DOHH2 (cell line): ENCODE data around the gene VSIG2.

Source experiments
- H3F3A ChIP-seq: fragments of 200-600 bp; sonication (generic), shearing (Covaris generic); 2 replicates; pipeline ENCODE4 v1.6.0; 2016; ENCODE audit warnings: antibody characterized with exemption, mild to moderate bottlenecking; ENCODE audit not compliant: control insufficient read depth, insufficient read depth
- H3K27ac ChIP-seq: fragments of 200-600 bp; sonication (generic); 2 replicates; pipeline ENCODE4 v1.5.1; 2014; ENCODE audit warnings: low read depth, mild to moderate bottlenecking, low read length, moderate library complexity
- H3K27me3 ChIP-seq: fragments of 200-600 bp; sonication (generic); 2 replicates; pipeline ENCODE4 v1.6.1; 2014; ENCODE audit warnings: mild to moderate bottlenecking, low read length, mixed read lengths; ENCODE audit not compliant: control insufficient read depth
- H3K36me3 ChIP-seq: fragments of 200-600 bp; sonication (generic); 2 replicates; pipeline ENCODE4 v1.6.1; 2014; ENCODE audit warnings: mild to moderate bottlenecking, low read length, moderate library complexity, mixed read lengths; ENCODE audit not compliant: control insufficient read depth
- H3K4me1 ChIP-seq: fragments of 200-600 bp; sonication (generic); 2 replicates; pipeline ENCODE4 v1.6.1; 2014; ENCODE audit warnings: mild to moderate bottlenecking, low read length, mixed read lengths; ENCODE audit not compliant: control insufficient read depth
- H3K4me2 ChIP-seq: fragments of 200-600 bp; sonication (generic); 2 replicates; pipeline ENCODE4 v1.6.0; 2014; ENCODE audit warnings: mild to moderate bottlenecking, low read length, moderate library complexity
- H3K4me3 ChIP-seq: fragments of 200-600 bp; sonication (generic); 2 replicates; pipeline ENCODE4 v1.5.1; 2014; ENCODE audit warnings: mild to moderate bottlenecking, low read length, mixed read lengths
- H3K79me2 ChIP-seq: fragments of 200-600 bp; sonication (generic); 2 replicates; pipeline ENCODE4 v1.6.1; 2014; ENCODE audit warnings: mild to moderate bottlenecking, low read length, mixed read lengths; ENCODE audit not compliant: control insufficient read depth
- H3K9me2 ChIP-seq: fragments of 200-600 bp; sonication (generic); replicated peaks from 2 replicates; pipeline ENCODE4 v1.6.1; 2014; ENCODE audit warnings: mild to moderate bottlenecking, low read length, mixed read lengths; ENCODE audit not compliant: control insufficient read depth
- H3K9me3 ChIP-seq: fragments of 200-600 bp; sonication (generic); 2 replicates; pipeline ENCODE4 v1.6.1; 2014; ENCODE audit warnings: antibody characterized with exemption, low read length, mixed read lengths; ENCODE audit not compliant: control insufficient read depth, insufficient read depth
- H4K20me1 ChIP-seq: fragments of 200-600 bp; sonication (generic); 2 replicates; pipeline ENCODE4 v1.6.0; 2014; ENCODE audit warnings: low read depth, mild to moderate bottlenecking, antibody characterized with exemption, low read length, moderate library complexity; ENCODE audit not compliant: control insufficient read depth, insufficient read depth
- EZH2phosphoT487 ChIP-seq: fragments of 200-600 bp; sonication (generic); IDR thresholded peaks from 2 replicates; pipeline ENCODE4 v1.6.1; 2017; ENCODE audit warnings: borderline replicate concordance, mild to moderate bottlenecking, antibody characterized with exemption, low read length, moderate library complexity, mixed read lengths
- TF ChIP-seq, protein P1 (sequence below): fragments of 200-600 bp; sonication (generic); IDR thresholded peaks from one replicate; pipeline ENCODE4 v1.5.1; 2014; ENCODE audit warnings: antibody characterized with exemption, mild to moderate bottlenecking, low read depth, low read length; ENCODE audit not compliant: poor library complexity, severe bottlenecking

The VSIG2 gene

DNA sequence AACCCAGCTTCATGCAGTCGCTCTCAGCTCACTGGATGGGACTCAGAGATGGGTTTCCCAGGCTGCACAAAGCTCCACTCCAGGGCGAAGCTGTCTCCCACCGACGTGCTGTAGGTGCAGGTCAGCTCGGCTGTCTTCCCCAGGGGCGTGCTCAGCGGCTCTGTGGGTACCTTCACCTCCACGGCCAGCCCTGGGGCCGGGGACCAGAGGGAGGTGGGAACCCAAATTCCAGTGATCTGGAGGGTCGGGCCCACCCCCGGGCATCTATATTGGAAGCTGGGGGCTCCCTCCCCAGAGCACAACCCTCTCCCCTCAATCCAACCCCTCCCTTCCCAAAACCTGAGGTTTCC lies 689 bp downstream of the VSIG2 start:
- peaks cover 27% of the 10 kb centered on the region for H3K4me1 ChIP-seq
- no peaks in the 10 kb centered on the region for H3K79me2 ChIP-seq
- no peaks in the 10 kb centered on the region for H4K20me1 ChIP-seq
- no peak overlapping the region for H3K4me2 ChIP-seq
- H3K27ac ChIP-seq: no peak overlapping the region
- peaks cover 7% of the 10 kb centered on the region; the same call in 1 of the 2 replicates for H3K27me3 ChIP-seq
- H3K9me2 ChIP-seq: no peaks in the 10 kb centered on the region
- H3F3A ChIP-seq: peaks cover 4% of the 10 kb centered on the region
- H3K4me3 ChIP-seq: no peak overlapping the region
- no peaks in the 10 kb centered on the region for H3K36me3 ChIP-seq
- no peaks in the 10 kb centered on the region for H3K9me3 ChIP-seq
- no peak for TF ChIP-seq EZH2phosphoT487
- TF ChIP-seq, protein P1, sequence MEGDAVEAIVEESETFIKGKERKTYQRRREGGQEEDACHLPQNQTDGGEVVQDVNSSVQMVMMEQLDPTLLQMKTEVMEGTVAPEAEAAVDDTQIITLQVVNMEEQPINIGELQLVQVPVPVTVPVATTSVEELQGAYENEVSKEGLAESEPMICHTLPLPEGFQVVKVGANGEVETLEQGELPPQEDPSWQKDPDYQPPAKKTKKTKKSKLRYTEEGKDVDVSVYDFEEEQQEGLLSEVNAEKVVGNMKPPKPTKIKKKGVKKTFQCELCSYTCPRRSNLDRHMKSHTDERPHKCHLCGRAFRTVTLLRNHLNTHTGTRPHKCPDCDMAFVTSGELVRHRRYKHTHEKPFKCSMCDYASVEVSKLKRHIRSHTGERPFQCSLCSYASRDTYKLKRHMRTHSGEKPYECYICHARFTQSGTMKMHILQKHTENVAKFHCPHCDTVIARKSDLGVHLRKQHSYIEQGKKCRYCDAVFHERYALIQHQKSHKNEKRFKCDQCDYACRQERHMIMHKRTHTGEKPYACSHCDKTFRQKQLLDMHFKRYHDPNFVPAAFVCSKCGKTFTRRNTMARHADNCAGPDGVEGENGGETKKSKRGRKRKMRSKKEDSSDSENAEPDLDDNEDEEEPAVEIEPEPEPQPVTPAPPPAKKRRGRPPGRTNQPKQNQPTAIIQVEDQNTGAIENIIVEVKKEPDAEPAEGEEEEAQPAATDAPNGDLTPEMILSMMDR: no peak

DNA sequence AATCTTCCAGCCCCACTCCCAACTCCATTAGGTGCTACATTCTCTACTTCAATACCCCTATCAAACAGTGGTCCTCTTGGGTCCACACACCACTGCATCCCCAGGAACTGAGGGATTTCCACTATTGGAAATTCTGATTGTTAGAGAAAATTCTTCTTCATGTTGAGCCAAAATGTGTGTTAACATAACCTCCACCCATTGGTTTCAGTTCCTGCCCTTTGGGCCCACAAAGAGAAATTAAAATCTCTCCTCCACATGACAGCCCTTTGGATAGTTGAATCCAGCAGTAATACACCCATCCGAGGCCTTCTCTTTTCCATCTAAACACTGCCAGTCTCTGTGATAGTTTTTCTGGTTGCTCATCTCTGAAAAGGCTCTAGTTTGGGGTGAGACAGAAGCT lies 2.1 kb downstream of the VSIG2 start:
- no peak overlapping the region for H3K4me2 ChIP-seq
- TF ChIP-seq EZH2phosphoT487: no peak
- TF ChIP-seq, protein P1: no peak
- H4K20me1 ChIP-seq: no peaks in the 10 kb centered on the region
- peaks cover 3% of the 10 kb centered on the region; the same call in 1 of the 2 replicates for H3K27me3 ChIP-seq
- H3K27ac ChIP-seq: no peak overlapping the region
- H3K36me3 ChIP-seq: no peaks in the 10 kb centered on the region
- H3K79me2 ChIP-seq: no peaks in the 10 kb centered on the region
- no peaks in the 10 kb centered on the region for H3K9me2 ChIP-seq
- H3K9me3 ChIP-seq: no peaks in the 10 kb centered on the region
- H3K4me1 ChIP-seq: peaks cover 35% of the 10 kb centered on the region
- H3K4me3 ChIP-seq: no peak overlapping the region
- peaks cover 4% of the 10 kb centered on the region; the same call in 1 of the 2 replicates for H3F3A ChIP-seq

DNA sequence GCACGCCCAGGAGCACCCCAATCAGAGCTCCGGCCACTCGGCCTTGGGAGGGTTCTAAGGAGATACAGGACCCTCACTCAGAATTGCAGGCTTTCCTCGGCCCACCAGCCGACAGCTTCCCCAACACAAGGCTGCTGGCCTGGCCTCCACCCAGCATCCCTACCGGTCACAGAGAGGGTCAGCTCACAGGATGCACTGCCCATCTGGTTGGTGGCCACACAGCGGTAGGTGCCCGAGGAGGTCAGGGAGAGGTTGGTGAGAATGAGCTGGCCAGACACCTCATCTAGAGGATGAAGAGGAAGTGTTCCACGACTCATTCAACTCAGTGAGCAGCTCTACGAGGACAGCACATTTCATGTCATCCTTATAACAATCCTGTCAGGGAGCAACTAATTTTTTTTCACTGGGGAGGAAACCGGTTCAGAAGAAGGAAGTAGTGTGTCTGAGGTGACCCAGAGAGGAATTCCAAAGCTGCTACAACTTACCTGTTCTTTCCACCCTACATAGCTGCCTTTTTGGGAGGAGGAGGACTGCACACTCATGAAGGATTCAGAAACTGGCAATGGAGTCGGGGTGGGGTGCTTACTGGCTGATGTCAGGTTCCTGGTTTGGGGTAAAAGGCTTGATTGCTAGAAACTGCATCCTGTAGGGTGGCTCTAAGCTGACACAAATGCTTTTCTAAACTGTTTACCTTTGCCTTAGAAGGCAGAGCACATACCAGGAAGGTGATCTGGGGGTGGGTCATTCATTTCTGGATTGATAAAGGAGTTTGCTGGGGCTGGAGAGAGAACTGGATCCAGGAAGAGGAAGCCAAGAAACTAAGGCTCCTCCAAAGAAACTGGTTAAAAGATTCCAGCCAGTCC lies 3.3 kb downstream of the VSIG2 start:
- TF ChIP-seq EZH2phosphoT487: no peak
- TF ChIP-seq, protein P1: no peak
- Histone ChIP-seq H3K9me2 (no peaks in the 10 kb centered on the region), H3K27me3 (peaks cover 3% of the 10 kb centered on the region; the same call in 1 of the 2 replicates), H3K9me3 (no peaks in the 10 kb centered on the region), H3F3A (peaks cover 7% of the 10 kb centered on the region; the same call in 1 of the 2 replicates), H3K79me2 (no peaks in the 10 kb centered on the region), H4K20me1 (no peaks in the 10 kb centered on the region), H3K4me2 (no peak overlapping the region), H3K36me3 (no peaks in the 10 kb centered on the region), H3K4me1 (peaks cover 35% of the 10 kb centered on the region), H3K27ac (no peak overlapping the region), H3K4me3 (no peak overlapping the region)
